SU-DHL-6 (cell line): ENCODE results near the gene CYB5R3.

ENCODE experiments used
- H2AFZ ChIP-seq: fragments of 200-600 bp; sonication (generic); 2 replicates; pipeline ENCODE4 v1.6.1; 2014; ENCODE audit warnings: low read depth, mild to moderate bottlenecking, moderate library complexity, mixed read lengths, antibody characterized with exemption, low read length; ENCODE audit not compliant: severe bottlenecking
- H3F3A ChIP-seq: fragments of 200-600 bp; shearing (Covaris generic); 2 replicates; pipeline ENCODE4 v1.6.0; 2016; ENCODE audit warnings: antibody characterized with exemption, mild to moderate bottlenecking; ENCODE audit not compliant: insufficient read depth
- H3K27ac ChIP-seq: fragments of 200-600 bp; sonication (generic); 2 replicates; pipeline ENCODE4 v1.5.1; 2016; ENCODE audit warnings: low read depth, mild to moderate bottlenecking, low read length, moderate library complexity, mixed read lengths
- H3K27me3 ChIP-seq: fragments of 200-600 bp; sonication (generic), shearing (Covaris generic); 2 replicates; pipeline ENCODE4 v1.6.0; 2014; ENCODE audit warnings: mild to moderate bottlenecking, low read length
- H3K36me3 ChIP-seq: fragments of 200-600 bp; sonication (generic); 2 replicates; pipeline ENCODE4 v1.6.1; 2014; ENCODE audit warnings: mild to moderate bottlenecking, low read length, mixed read lengths
- H3K4me2 ChIP-seq: fragments of 300-600, 200-600 bp; shearing (Covaris generic), sonication (generic); 2 replicates; pipeline ENCODE4 v1.6.0; 2014; ENCODE audit warnings: low read length, low read depth, mild to moderate bottlenecking; ENCODE audit not compliant: poor library complexity, severe bottlenecking
- H3K4me3 ChIP-seq: fragments of 200-600 bp; sonication (generic); 2 replicates; pipeline ENCODE4 v1.5.1; 2014; ENCODE audit warnings: antibody characterized with exemption, low read length, mild to moderate bottlenecking, mixed read lengths; ENCODE audit not compliant: insufficient read depth, poor library complexity, severe bottlenecking
- H3K79me2 ChIP-seq: fragments of 200-600 bp; sonication (generic); 2 replicates; pipeline ENCODE4 v1.6.1; 2014; ENCODE audit warnings: mild to moderate bottlenecking, low read length, moderate library complexity; ENCODE audit not compliant: insufficient read depth
- H3K9ac ChIP-seq: fragments of 200-600 bp; sonication (generic); 2 replicates; pipeline ENCODE4 v1.7.0; 2014; ENCODE audit warnings: mild to moderate bottlenecking, low read length
- H3K9me2 ChIP-seq: fragments of 200-600 bp; sonication (generic); replicated peaks from 2 replicates; pipeline ENCODE4 v1.6.1; 2014; ENCODE audit warnings: low read length; ENCODE audit not compliant: insufficient read depth
- H3K9me3 ChIP-seq: fragments of 200-600 bp; sonication (generic); 2 replicates; pipeline ENCODE4 v1.6.1; 2014; ENCODE audit warnings: low read length, mixed read lengths; ENCODE audit not compliant: insufficient read depth
- H4K20me1 ChIP-seq: fragments of 200-600 bp; sonication (generic); 2 replicates; pipeline ENCODE4 v1.6.1; 2014; ENCODE audit warnings: low read depth, mild to moderate bottlenecking, antibody characterized with exemption, low read length, moderate library complexity, mixed read lengths
- EZH2phosphoT487 ChIP-seq: fragments of 200-600 bp; sonication (generic), shearing (Covaris generic); conservative IDR thresholded peaks from 2 replicates; pipeline ENCODE4 v1.6.1; 2018; ENCODE audit warnings: mild to moderate bottlenecking, antibody characterized with exemption, low read length, moderate library complexity, mixed read lengths
- TF ChIP-seq, protein P1 (sequence below): fragments of 200-600 bp; sonication (generic); IDR thresholded peaks from one replicate; pipeline ENCODE4 v1.5.1; 2017; ENCODE audit warnings: antibody characterized with exemption, mild to moderate bottlenecking, low read length, moderate library complexity; ENCODE audit not compliant: insufficient read depth, poor library complexity, severe bottlenecking

Gene CYB5R3

DNA sequence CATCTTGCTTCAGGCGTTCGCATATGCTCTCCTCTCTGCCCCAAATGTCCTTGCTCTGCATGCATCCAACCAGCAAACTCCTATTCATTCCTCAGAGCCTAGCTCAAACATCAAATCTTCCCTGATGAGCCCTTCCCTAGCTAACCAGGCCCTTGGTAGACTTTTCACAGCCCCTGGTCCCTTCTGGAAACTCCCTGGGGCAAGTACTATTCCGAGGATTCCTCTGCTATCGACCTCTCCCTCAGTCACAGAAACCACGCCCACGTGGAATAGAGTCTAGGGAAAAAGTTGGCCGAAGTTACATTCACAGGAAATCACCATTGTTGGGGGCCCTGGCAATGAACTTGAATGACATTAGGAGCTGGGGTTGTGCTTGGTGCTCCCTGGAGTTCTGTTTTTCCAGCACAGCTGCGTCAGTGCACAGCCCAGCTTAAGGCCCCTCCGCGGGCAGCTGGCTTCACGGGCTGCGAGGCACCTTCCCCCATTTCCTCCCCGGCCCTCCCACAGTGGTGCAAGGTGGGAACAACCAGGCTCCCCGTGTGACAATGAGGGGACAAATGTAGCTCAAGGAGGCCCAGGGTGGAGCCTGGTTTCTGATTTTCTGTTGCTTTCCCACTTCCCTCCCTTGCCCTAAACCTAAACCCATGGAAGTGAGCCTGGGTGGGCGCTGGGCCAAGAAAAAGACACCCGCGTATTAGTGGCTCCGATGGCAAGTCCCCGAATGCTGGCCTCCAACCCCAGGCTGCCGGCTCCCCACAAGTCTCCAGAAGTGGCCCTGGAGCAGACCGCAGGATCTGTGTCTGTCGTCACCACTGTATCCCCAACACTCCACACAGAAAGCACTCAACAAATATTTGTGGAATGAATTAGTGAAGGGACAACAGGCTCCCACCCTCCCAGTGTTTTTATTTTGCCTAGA lies 4.5 kb downstream of the CYB5R3 start:
- Histone ChIP-seq H3K79me2 (no peaks in the 10 kb centered on the region), H3K9me3 (no peaks in the 10 kb centered on the region), H3K9ac (no peak overlapping the region), H3K36me3 (no peaks in the 10 kb centered on the region), H3K4me2 (no peak overlapping the region), H3F3A (no peaks in the 10 kb centered on the region), H3K9me2 (no peaks in the 10 kb centered on the region), H3K4me3 (no peak overlapping the region), H2AFZ (no peak overlapping the region), H4K20me1 (no peaks in the 10 kb centered on the region), H3K27ac (no peak overlapping the region), H3K27me3 (no peaks in the 10 kb centered on the region)
- TF ChIP-seq EZH2phosphoT487 = no peak
- TF ChIP-seq, protein P1, sequence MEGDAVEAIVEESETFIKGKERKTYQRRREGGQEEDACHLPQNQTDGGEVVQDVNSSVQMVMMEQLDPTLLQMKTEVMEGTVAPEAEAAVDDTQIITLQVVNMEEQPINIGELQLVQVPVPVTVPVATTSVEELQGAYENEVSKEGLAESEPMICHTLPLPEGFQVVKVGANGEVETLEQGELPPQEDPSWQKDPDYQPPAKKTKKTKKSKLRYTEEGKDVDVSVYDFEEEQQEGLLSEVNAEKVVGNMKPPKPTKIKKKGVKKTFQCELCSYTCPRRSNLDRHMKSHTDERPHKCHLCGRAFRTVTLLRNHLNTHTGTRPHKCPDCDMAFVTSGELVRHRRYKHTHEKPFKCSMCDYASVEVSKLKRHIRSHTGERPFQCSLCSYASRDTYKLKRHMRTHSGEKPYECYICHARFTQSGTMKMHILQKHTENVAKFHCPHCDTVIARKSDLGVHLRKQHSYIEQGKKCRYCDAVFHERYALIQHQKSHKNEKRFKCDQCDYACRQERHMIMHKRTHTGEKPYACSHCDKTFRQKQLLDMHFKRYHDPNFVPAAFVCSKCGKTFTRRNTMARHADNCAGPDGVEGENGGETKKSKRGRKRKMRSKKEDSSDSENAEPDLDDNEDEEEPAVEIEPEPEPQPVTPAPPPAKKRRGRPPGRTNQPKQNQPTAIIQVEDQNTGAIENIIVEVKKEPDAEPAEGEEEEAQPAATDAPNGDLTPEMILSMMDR = no peak

DNA sequence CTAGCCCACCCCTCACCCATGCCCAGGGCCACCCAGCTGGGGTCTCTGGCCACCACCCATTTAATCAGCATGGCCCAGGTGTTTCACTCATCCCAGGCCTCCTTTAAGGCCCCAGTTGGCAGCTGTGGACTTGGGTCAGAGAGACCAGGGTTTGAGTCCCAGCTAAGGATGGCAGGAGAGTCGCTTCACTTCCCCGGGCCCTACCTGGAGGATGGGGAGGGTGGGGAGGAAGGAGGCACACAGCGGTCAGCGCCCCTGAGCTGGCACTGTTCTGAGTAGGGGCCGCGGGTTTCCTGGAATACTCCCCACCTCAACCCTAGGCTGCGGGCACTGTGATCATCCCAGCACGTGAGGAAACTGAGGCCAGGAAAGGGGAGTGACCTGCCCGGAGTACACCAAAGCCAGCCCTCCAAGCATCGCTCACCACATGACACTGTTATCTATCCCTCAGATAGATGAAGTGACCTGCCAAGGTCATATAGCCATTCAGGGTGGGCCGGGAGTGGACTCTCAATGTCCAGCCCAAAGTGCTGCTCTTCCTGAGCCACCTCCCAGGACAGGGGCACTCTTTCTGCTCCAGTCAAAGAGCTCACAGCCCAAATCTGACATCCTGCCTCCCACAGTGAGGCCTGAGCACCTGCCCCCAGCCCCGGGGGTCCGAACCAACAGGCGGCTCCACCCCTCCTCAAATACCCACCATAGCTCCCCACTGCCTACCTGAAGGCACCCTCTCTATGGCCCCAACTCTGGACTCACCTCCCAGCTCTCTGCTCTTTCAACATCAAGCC lies 5.4 kb downstream of the CYB5R3 start:
- no peaks in the 10 kb centered on the region for H4K20me1 ChIP-seq
- H2AFZ ChIP-seq = no peak overlapping the region
- H3K79me2 ChIP-seq = no peaks in the 10 kb centered on the region
- no peaks in the 10 kb centered on the region for H3K27me3 ChIP-seq
- H3K36me3 ChIP-seq = no peaks in the 10 kb centered on the region
- TF ChIP-seq EZH2phosphoT487 = no peak
- TF ChIP-seq, protein P1 = no peak
- no peak overlapping the region for H3K4me2 ChIP-seq
- no peaks in the 10 kb centered on the region for H3K9me3 ChIP-seq
- no peaks in the 10 kb centered on the region for H3K9me2 ChIP-seq
- no peaks in the 10 kb centered on the region for H3F3A ChIP-seq
- H3K9ac ChIP-seq = no peak overlapping the region
- H3K4me3 ChIP-seq = no peak overlapping the region
- no peak overlapping the region for H3K27ac ChIP-seq

DNA sequence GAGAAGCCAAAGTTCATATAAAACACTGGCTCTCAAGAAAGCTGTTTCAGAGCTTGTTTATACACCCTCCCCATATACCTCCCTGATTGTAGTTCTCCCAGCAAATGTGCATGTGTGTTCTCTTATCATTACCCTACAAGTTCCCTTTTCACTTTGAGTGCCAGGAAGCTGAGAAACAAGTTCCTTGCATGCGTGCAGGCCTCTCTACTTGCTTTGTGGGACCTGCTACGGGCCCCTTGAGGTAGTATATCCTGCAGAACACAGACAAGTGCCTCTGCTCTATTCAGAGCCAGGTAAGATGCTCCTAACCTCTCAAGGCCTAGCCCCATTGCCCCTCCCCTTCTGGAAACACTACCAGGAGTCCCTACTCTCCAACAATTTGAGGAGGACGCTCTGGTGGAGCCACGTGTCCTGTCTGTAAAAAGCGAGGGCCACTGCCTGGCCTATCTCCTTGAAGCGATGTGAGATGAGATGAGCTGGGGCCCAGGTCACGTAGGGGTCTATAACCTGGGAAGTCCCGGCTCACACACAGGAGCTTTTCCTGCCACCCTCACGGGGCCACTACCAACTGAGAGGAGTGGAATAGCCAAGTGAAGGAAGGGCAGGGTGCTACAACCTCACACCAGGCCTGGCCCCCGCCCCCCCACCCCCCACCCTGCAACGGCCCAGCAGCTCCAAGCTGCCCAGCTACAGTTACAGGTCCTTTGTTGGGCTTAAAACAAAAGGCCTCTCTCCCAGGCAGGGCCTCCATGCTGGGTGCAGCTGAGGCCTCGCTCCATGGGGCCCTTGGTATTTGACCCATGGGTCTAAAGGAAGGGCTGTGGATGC lies 6.2 kb downstream of the CYB5R3 start:
- Histone ChIP-seq H4K20me1 (no peaks in the 10 kb centered on the region), H3F3A (no peaks in the 10 kb centered on the region), H3K79me2 (no peaks in the 10 kb centered on the region)

More for the DNA sequence above, 6.2 kb downstream of the CYB5R3 start:
- no peak overlapping the region for H3K4me2 ChIP-seq
- H2AFZ ChIP-seq = no peak overlapping the region
- no peaks in the 10 kb centered on the region for H3K9me3 ChIP-seq
- H3K27me3 ChIP-seq = no peaks in the 10 kb centered on the region
- H3K4me3 ChIP-seq = no peak overlapping the region
- H3K9me2 ChIP-seq = no peaks in the 10 kb centered on the region
- no peak overlapping the region for H3K9ac ChIP-seq
- no peak overlapping the region for H3K27ac ChIP-seq
- no peak for TF ChIP-seq EZH2phosphoT487
- TF ChIP-seq, protein P1 = no peak
- H3K36me3 ChIP-seq = no peaks in the 10 kb centered on the region
